Hematopoietic multipotent progenitor cell treated with erythropoietin and hydrocortisone succinate and interleukin-3 and kit ligand, for 17 days (in vitro differentiated cells): ENCODE data around the gene PBX4.
"Not testable (repeated sequence)": the region's sequence is repeated elsewhere in the genome, so short reads cannot be mapped to it uniquely, and the experiment has no call there.

Experiments
- DNase-seq: peaks from one replicate; pipeline ENCODE4 v3.0.0-alpha.2; 2015; ENCODE audit warnings: low spot score

PBX4 gene

DNA sequence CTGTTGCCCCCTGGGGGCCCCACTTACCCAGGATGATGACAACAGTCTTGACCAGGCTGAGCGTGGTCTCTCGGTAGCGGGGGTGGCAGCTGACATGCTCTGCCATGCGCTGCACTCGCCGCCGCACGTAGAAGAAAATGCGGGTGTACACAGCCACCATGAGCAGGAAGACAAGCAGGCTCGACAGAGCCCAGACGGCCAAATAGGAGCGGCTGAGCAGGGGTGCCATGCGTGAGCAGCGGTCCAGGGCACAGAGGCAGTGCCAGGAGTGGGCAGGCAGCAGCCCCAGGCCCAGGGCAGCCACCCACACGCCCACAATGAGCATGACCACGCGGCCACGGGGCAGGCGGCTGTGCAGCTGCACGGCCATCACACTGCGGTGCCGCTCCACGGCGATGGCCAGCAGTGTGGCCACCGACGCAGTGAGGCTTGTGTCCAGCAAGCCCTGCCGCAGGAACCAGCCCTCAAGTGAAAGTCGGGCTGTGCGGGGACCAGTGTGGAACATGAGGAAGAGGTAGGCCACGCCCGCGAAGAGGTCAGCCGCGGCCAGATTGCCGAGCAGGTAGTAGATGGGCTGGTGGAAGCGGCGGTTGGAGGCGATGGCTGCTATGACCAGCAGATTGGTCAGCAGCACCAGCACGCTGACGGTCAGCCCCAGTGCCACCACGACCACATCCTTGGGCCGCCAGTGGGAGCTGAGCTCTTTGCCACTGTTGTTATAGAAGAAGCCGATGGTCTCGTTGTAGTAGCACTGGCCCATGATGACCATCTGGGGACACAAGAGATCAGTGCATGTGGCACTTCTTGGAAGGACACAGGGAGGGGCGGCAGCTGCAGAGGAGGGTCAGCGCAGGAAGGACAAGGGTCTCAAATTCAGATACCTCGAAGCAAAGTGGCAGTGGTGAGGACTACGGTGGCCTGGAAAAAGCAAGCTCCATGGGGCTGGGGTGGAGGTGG lies 8.3 kb upstream of the PBX4 start:
- DNase-seq: no peak

DNA sequence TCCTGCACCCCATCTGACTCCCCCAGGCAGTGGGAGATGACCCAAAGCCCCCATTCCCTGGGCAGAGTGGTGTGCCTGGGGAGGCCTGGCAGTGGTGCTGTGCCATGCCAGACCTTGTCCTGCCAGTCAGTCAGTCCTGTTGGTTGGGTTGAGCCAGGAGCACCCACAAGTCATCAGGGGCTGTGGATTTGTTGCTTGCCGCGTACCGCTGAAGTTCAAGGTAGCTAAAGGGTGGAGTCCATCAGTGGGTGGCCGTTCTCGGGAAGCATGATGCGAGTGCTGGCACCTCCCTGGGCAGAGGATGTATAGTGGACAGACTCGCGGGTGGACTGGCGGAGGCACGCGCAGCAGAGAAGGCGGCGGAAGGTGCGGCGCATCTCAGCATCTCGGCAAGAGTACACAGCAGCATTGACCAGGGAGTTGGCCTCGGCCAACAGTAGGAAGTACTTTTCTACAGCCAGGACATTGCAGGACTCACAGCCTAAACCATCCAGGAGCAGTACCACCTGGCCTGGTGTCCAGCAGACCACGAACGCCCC lies 5.6 kb upstream of the PBX4 start:
- DNase-seq: no peak

DNA sequence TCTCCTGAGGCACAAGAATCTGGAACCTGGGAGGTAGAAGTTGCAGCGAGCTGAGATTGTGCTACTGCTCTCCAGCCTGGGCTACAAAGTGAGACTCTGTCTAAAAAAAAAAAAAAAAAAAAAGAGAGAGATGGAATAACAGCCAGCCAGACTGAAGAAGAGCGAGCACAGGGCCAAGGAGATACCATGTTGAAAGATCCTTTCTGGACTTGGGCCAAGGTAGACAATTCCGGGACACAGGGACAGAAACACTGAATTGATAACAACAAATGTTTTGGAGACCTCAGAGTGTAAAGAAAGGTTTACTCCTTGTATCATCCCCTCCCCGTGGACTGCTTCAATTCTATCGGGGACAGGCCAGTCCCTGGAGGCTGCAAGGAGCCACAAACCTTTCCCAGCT lies 4.9 kb upstream of the PBX4 start:
- DNase-seq: no peak

DNA sequence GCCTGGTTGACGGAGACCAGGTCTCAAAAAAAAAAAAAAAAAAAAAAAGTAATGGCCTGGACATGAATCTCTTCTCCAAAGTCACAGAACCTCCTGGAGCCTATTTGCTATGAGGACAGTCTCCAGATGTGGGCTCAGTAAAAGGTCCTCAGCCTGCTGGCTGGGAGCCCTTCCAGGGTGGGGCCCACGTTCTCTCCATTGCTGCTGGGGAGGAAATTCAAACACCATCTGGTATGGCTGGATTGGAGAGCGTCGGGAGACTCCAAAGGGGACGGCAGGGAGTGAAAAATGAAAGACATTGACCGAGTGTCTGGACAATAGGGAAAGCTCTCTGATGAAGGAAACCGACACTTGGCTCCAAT lies 1.3 kb upstream of the PBX4 start:
- no peak for DNase-seq

DNA sequence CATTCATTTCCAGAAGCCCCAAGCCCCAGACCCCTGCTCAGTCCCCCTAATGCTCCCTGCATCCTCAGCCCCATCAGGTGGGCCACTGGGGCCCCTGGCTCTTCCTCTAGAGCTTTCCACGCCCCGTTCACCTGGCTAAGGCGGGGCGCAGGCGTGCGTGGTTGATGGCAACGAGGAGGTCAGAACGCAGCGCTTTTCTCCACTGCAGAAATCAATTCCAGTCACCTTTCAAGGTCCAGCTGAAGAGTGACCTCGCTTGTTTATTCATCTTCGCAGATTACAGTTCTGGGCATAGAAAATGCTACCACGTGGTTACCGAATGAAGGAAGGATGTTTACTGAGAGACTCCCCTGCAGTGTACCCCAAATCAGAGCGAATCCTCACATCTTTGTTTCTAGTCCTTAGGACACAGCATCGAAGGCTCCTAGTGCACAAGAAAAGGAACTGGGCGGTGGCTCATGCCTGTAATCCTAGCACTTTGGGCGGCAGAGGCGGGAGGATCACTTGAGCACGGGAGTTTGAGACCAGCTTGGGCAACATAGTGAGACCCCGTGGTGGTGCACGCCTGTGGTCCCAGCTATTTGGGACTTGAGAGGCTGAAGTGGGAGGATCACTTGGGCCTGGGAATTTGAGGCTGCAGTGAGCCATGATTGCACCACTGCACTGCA lies 828 bp upstream of the PBX4 start:
- DNase-seq: no peak

DNA sequence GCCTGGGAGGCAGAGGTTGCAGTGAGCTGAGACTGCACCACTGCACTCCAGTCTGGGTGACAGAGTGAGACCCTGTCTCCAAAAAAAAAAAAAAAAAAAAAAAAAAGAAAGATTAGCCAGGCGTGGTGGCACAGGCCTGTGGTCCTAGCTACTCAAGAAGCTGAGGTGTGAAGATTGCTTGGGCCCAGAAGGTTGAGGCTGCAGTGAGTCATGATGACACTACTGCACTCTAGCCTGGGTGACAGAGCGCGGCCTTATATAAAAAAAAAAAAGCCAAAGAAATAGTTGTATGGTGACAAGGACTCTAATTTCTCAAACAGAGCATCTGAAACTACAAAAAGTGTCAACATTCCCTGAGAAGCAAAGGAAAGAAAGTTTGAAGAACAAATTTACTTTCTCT lies 3.4 kb downstream of the PBX4 start:
- no peak for DNase-seq

DNA sequence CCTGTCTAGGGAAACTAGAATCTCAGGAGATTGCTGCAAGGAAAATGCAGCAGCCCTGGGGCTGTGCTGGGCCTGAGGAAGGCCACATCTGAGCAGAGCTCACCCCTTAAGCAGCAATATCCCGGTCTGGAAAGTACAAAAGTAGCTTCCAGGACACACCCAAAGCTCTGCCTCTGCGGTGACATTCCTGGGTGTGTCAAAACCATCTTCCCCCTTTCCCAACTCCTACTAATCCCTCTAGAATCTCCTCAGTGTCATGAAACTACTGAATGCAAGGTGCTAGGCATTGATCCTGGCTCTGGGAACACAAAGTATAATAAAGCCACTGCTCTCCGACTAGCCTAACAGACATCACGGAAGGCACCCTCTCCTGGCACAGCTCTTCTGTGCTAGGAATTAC lies 5.0 kb downstream of the PBX4 start:
- DNase-seq: no peak

DNA sequence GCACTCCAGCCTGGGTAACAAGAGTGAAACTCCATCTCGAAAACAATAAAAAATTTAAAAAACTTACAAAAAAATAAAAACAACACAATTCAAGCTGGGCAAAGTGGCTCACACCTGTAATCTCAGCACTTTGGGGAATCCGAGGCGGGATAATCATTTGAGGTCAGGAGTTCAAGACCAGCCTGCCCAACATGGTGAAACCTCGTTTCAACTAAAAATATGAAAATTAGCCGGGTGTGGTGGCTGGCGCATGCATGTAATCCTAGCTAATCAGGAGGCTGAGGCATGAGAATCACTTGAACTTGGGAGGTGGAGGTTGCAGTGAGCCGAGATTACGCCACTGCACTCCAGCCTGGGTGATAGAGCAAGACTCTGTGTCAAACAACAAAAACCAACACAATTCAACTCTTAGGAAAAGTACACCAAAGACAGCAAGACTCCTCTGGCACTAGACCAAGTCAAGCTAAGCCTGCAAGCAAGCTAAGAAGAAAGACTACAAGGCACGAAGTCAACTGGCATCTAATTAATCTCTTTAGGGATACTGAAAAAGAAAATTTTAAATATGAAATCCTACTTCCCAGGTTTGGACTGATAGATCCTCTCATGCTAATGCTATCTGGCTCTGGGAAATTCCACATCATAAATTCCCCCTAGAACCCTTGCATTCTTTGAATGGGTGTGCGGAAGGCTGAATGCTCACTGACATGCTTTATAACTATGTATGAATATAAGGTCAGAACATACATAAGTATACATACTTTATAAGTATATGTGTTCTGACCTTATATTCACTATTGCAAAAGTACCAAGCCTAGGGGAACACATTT lies 7.9 kb downstream of the PBX4 start:
- no peak for DNase-seq

DNA sequence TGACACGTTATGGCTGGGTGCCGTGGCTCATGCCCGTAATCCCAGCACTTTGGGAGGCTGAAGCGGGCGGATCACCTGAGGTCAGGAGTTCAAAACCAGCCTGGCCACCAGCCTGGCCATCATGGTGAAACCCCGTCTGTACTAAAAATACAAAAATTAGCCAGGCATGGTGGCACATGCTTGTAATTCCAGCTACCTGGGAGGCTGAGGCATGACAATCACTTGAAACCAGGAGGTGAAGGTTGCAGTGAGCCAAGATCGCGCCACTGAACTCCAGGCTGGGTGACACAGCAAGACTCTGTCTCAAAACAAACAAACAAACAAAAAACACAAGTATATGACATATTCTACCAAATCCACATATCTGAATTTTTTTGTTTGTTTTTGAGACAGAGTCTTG lies 11.8 kb downstream of the PBX4 start:
- not testable (repeated sequence) for DNase-seq

DNA sequence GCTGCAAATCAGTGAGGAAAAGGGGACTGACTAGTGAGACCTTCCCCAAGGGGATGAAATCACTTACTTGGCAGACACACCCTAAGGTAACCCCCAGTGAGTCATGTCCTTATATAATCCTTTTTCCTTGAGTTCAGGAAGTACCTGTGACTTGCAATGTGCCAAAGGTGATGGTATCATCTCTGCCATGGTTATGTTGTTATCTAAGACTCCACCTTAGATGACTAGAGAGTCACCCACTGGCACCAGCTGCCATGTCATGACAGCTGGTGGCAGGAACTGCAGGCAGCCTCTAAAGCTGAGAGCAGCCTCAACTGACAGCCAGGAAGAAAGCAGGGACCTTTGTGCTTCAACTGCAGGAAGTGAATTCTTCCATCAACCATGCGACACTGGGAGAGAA lies 12.5 kb downstream of the PBX4 start:
- no peak for DNase-seq

DNA sequence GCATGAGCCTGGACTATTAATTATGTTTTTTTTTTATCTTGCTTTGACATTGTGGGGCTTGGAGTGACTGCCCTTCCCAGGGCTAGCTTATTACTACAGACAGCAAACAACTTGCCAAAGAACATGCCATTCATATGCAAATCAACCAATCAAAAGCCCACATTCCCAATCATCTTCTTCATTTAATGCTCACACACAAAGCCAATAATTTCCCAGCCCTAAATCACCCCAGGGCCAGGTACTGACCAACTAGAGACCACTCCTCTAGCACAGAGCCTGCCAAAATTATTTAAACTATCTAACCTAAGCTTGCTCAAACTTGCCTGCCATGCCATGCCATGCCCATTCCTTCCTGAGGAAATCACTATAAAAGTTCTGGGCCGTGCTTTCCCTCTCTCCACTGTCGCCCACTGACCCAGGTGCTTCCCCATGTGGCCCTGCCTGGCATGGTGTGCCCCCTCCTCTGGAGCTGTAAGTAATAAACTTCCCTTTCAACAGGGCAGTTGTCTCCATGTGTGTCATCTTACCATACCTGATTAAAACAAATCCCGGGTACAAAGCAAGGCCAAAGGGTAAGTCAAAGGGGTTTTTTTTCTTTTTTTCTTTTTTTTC lies 15.7 kb downstream of the PBX4 start:
- DNase-seq: no peak

DNA sequence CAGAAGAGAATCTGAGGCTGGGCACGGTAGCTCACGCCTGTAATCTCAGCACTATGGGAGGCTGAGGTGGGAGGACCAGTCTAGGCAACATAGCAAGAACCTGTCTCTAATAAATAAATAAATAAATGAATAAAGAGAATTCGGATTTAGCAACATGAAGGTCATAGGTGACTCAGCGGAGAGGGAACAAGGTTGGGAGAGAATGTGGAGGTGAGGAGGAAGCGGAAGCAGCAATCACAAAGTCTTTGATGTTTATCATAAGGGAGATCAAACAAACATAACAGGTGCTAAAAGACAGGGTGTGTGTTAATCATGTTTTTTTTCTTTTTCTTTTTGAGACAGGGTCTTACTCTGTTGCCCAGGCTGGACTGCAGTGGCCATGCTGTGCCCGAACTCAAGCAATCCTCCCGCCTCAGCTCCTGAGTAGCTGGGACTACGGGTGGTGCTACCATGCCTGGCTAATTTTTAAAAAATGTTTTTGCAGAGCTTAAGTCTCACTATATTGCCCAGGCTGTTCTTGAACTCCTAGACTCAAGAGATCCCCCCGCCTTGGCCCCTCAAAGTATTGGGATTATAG lies 16.3 kb downstream of the PBX4 start:
- DNase-seq: no peak

DNA sequence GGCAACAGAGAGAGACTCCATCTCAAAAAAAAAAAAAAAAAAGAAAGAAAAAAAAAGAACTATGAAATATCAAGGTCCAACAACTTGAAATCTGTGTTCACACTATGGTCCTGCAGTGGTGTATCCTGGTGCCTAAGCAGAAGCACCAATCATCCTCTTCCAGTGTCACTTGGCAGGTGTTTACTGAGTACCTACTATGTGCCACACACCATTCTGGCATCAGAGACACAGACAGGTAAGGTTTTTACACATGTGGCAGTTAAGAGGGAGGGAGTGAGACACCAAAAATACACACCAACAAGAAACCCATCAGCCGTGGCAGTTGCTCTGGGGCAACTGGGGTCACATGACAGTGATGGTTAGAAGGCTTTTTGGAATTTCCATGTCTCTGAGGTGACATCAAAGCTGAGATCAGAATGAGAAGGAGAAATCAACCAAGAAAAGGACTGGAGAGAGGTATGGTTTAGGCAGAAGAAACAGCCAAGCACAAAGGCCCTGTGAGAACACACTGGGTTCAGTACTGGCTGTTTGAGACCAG lies 17.6 kb downstream of the PBX4 start:
- no peak for DNase-seq

DNA sequence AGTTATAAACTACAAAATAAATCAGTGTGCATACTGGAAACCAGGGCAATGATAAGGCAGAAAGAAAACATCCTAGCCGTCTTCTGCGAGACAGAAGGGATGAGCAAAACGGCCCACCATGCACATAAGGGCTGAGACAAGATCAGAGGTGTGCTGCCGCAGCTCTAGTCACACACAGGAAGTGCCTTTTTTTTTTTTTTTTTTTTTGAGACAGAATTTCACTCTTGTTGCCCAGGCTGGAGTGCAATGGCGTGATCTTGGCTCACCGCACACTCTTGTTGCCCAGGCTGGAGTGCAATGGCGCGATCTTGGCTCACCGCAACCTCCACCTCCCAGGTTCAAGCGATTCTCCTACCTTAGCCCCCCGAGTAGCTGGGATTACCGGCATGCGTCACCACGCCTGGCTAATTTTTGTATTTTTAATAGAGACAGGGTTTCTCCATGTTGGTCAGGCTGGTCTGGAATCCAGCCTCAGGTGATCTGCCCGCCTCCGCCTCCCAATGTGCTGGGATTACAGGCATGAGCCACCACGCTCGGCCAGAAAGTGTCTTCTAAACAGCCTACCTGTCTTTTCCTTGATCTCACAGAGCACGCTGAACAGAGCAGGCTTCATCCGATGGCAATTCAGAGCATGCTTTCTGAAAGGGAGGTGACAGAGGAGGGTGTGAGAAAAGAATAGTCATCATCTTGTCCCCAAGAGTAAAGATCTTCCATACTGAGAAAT lies 19.6 kb downstream of the PBX4 start:
- not testable (repeated sequence) for DNase-seq

DNA sequence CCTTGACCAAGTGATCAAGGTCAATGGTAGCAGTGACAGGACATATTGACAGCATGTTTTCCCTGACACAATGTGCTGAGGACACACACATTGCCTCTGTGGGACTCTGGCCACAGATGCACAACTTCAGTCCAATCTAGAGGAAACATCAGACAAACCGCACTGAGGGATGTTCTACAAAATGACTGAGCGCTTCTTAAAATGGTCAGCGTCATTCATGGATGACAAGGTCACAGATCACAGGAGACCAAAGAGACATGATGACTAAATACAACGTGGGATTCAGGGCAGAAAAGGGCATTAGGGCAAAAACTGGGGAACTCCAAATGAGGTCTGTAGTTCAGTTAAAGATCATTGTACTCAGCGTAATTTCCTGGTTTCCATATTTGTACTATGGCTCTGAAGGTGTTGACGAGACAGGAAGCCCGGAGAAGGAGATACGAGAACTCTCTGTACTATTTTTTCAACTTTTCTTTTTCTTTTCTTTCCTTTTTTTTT lies 20.6 kb downstream of the PBX4 start:
- no peak for DNase-seq

DNA sequence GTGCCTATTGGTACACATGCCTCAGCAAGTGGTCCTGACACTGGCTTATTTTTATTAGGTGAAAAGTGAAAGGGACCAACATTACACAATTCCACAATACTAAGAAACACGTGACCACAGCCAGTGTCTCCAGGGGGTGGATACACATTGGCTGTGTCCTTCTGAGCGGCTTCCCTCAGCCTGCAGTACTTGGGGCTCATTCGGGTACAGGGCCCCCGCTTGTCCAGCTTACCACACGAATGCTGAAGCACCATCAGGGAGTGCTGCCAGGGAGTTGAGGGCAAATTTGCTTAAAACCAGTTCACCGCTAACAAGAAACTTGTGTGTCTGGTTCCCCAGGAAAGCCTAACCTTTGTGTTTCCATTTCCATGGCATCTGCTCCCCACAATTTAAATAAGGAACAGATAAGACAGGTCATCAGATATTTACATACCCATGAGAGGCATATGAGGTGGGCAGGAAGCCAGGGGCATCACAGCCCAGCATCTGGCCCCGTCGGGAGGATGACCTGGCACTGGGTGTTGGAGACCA lies 23.3 kb downstream of the PBX4 start:
- DNase-seq: no peak

DNA sequence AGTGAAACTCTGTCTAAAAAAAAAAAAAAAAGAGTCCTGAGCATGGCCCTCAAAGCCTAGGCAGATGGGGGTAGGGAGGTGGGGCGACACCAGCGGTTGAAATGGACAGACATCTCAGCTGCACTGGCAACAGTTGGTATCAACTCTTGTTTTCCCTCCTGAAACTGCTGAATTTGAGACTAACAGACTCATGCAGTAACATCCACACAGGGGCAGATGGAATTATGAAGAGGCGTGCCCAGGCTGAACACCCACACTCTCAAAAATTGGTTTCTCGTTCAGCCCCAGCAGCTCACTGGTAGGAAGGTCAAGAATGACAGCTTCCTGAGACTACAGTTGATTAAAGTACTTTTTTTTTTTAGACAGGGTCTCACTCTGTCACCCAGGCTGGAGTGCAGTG lies 24.1 kb downstream of the PBX4 start:
- no peak for DNase-seq

DNA sequence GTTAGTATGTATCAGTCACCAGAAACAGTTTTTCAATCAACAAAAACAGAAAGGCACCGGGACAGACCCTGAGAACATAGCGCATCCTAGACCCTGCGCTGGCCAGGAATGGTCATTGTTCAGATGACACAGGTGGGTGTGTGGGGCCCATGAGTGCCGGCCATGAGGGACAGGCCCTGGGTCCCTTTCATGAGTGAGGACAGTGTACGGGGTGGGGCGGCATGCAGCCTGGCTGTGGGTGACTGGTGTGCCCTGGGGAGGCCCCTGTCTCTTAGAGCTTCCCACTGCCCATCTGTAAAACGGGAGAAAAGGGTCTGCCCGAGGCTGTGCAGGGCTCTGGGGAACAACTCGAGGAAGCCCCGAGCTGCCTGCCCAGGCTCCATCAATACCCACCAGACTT lies 25.8 kb downstream of the PBX4 start:
- no peak for DNase-seq

DNA sequence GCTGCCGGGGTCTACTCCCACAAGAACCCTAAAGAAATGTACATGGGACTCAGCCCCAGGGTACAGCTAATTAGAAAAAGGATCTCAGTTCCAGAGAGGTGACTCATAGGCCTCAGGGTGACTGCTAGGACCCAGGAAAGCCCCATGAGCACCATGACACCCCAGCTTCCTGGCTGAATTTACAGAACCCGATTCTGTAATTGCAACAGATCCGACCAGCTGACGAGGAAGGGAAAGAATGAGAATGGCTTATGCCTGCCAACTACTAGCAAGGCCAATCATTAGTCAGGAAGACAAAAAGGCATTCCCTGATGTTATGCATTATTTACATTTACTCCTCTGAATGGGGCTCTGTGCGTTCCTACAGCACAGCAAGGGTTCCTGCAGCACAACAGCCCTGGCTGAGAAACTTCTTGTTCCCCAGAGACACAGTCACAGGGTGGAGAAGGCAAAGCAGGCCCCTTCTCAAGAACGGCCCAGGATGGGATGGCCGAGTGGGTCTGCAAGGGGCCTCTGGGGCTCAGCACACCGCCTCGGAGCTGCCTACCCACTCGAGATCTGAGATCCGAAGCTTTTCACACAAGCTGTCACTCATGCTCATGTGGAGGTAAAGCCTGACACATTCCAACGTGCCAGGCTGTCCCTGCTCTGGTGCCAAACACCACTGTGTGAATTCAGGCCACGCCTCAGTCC lies 27.2 kb downstream of the PBX4 start:
- no peak for DNase-seq

DNA sequence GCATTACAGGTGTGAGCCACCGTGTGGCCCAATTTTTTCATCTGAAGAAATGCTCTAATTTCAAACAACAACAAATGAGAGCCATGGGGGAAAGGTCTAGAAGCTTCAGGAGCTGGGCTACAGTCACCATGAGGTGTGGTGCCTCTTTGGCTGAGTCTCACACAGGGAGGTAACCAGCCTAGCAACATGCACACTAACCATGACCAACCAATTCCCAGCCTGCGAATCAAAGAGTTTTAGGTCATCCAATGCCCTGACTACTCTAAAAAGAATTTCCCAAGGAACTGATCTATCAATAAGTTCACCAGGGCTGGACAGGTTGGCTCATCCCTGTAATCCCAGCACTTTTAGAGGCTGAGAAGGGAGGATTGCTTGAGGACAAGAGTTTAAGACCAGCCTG lies 29.9 kb downstream of the PBX4 start:
- no peak for DNase-seq
